ENCODE data around the gene KRTAP4-16.
"Not testable (repeated sequence)": the region's sequence is repeated elsewhere in the genome, so short reads cannot be mapped to it uniquely, and the experiment has no call there.

DNA sequence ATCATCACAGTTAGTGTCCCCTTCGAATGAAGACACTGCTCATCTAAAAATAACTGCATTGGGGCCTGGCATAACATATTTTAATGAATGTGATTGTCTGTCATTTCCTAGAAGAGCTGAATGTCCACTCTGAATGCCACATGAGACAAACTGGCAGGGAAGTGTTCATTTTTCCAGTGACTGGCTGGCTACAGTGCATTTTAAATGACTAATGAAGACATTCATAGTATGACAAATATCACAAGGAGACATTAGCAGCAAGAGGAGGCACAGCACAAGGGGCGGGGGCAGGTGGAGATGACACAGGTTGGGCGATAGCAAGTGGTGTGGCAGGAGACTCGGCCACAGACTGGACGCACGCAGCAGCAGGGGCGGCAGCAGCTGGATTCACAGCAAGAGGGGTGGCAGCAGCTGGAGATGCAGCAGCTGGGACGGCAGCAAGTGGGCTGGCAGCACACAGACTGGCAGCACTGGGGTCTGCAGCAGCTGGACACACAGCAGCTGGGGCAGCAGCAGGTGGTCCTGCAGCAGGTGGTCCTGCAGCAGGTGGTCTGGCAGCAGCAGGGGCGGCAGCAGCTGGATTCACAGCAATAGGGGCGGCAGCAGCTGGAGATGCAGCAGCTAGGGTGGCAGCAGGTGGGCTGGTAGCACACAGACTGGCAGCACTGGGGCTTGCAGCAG, 47.1 kb upstream of the KRTAP4-16 start:
- TF ChIP-seq, protein P1, sequence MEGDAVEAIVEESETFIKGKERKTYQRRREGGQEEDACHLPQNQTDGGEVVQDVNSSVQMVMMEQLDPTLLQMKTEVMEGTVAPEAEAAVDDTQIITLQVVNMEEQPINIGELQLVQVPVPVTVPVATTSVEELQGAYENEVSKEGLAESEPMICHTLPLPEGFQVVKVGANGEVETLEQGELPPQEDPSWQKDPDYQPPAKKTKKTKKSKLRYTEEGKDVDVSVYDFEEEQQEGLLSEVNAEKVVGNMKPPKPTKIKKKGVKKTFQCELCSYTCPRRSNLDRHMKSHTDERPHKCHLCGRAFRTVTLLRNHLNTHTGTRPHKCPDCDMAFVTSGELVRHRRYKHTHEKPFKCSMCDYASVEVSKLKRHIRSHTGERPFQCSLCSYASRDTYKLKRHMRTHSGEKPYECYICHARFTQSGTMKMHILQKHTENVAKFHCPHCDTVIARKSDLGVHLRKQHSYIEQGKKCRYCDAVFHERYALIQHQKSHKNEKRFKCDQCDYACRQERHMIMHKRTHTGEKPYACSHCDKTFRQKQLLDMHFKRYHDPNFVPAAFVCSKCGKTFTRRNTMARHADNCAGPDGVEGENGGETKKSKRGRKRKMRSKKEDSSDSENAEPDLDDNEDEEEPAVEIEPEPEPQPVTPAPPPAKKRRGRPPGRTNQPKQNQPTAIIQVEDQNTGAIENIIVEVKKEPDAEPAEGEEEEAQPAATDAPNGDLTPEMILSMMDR (IDR thresholded peaks at IDR 0.05; ENCODE audit: low read depth, low read length), result not testable (repeated sequence)
- TF ChIP-seq, protein P2, sequence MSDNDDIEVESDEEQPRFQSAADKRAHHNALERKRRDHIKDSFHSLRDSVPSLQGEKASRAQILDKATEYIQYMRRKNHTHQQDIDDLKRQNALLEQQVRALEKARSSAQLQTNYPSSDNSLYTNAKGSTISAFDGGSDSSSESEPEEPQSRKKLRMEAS (IDR thresholded peaks at IDR 0.05; ENCODE audit: low read depth, low read length), result not testable (repeated sequence)
- not testable (repeated sequence) for TF ChIP-seq POLR2A (IDR thresholded peaks at IDR 0.05; ENCODE audit: extremely low read depth, insufficient read length); MYC (IDR thresholded peaks at IDR 0.05; ENCODE audit: low read depth, low read length)
